Type B pancreatic cell (in vitro differentiated cells): ENCODE measurements around the gene WBP4. TPM values are rescaled to one million over a fixed set of nuclear protein-coding genes. Genes with fewer than 3 reads are reported as not detected.

Source experiments
- DNase-seq: peaks from one replicate; pipeline ENCODE4 v3.0.0; 2021; ENCODE audit warnings: mixed read lengths; ENCODE audit not compliant: unreplicated experiment; ENCODE audit errors: extremely low spot score
- H3K27ac Mint-ChIP-seq: 2 replicates; pipeline ENCODE4 v1.8.0; 2021; ENCODE audit warnings: mild to moderate bottlenecking, mixed read lengths
- H3K27me3 Mint-ChIP-seq: 2 replicates; pipeline ENCODE4 v1.8.0; 2021; ENCODE audit warnings: mixed read lengths
- H3K36me3 Mint-ChIP-seq: 2 replicates; pipeline ENCODE4 v1.8.0; 2021; ENCODE audit warnings: mixed read lengths
- H3K4me1 Mint-ChIP-seq: one replicate; pipeline ENCODE4 v1.8.0; 2021; ENCODE audit warnings: mixed read lengths; ENCODE audit not compliant: unreplicated experiment
- H3K4me3 Mint-ChIP-seq: 2 replicates; pipeline ENCODE4 v1.8.0; 2021; ENCODE audit warnings: mild to moderate bottlenecking, mixed read lengths
- H3K9me3 Mint-ChIP-seq: 2 replicates; pipeline ENCODE4 v1.8.0; 2021; ENCODE audit warnings: mixed read lengths
- CTCF ChIP-seq: fragments of 200-600 bp; sonication (generic); conservative IDR thresholded peaks from 2 replicates; pipeline ENCODE4 v1.5.0; 2021; ENCODE audit warnings: antibody characterized with exemption, mild to moderate bottlenecking
- total RNA-seq: library from RNA; stranded (reverse); gene quantifications from 2 replicates; pipeline ENCODE4 v1.2.1, GENCODE V29; 2021; ENCODE audit warnings: low replicate concordance

WBP4 gene
- total RNA-seq, 1 donor from 2014 or later = 7.9 TPM

- no peak overlapping the region for H3K27ac Mint-ChIP-seq
- no peaks in the 10 kb centered on the region for H3K9me3 Mint-ChIP-seq
- H3K4me1 Mint-ChIP-seq = peaks cover 16% of the 10 kb centered on the region
- DNase-seq = no peak
- H3K36me3 Mint-ChIP-seq = peaks cover 8% of the 10 kb centered on the region
- TF ChIP-seq CTCF = no peak
- H3K27me3 Mint-ChIP-seq = no peaks in the 10 kb centered on the region
- no peak overlapping the region for H3K4me3 Mint-ChIP-seq
Measured at GRCh38 chr13:41026788-41027187, 34.5 kb upstream of the WBP4 start.

- peaks cover 8% of the 10 kb centered on the region for H3K36me3 Mint-ChIP-seq
- no peaks in the 10 kb centered on the region for H3K9me3 Mint-ChIP-seq
Measured at GRCh38 chr13:41028051-41028450, 33.3 kb upstream of the WBP4 start.

GRCh38 chr13:41029629-41030028, 31.7 kb upstream of the WBP4 start:
- no peak for TF ChIP-seq CTCF
- H3K27me3 Mint-ChIP-seq = no peaks in the 10 kb centered on the region
- H3K27ac Mint-ChIP-seq = no peak overlapping the region
- H3K9me3 Mint-ChIP-seq = no peaks in the 10 kb centered on the region
- peaks cover 8% of the 10 kb centered on the region for H3K36me3 Mint-ChIP-seq
- DNase-seq = no peak
- H3K4me3 Mint-ChIP-seq = no peak overlapping the region
- H3K4me1 Mint-ChIP-seq = peaks cover 16% of the 10 kb centered on the region

More at GRCh38 chr13:41028051-41028450, 33.3 kb upstream of the WBP4 start:
- no peak for TF ChIP-seq CTCF
- no peak for DNase-seq
- no peak overlapping the region for H3K27ac Mint-ChIP-seq
- H3K4me1 Mint-ChIP-seq = peaks cover 16% of the 10 kb centered on the region
- no peaks in the 10 kb centered on the region for H3K27me3 Mint-ChIP-seq
- no peak overlapping the region for H3K4me3 Mint-ChIP-seq

- Mint-ChIP-seq H3K4me3 (no peak overlapping the region), H3K4me1 (no peaks in the 10 kb centered on the region), H3K27ac (no peak overlapping the region), H3K36me3 (no peaks in the 10 kb centered on the region), H3K27me3 (no peaks in the 10 kb centered on the region), H3K9me3 (no peaks in the 10 kb centered on the region)
- no peak for TF ChIP-seq CTCF
- DNase-seq = no peak
Measured at GRCh38 chr13:41032691-41033376, 28.5 kb upstream of the WBP4 start.

- Mint-ChIP-seq H3K27me3 (no peaks in the 10 kb centered on the region), H3K27ac (no peak overlapping the region), H3K9me3 (no peaks in the 10 kb centered on the region), H3K4me1 (no peaks in the 10 kb centered on the region), H3K4me3 (no peak overlapping the region), H3K36me3 (no peaks in the 10 kb centered on the region)
- no peak for TF ChIP-seq CTCF
- no peak for DNase-seq
Measured at GRCh38 chr13:41034382-41034781, 26.9 kb upstream of the WBP4 start.
